Measurements from ENCODE around the gene ERO1B.
A peak's percentile ranks its signal among the peaks of the same experiment; 100 is the strongest.
"Not testable (repeated sequence)": the region's sequence is repeated elsewhere in the genome, so short reads cannot be mapped to it uniquely, and the experiment has no call there.

The ERO1B gene

DNA sequence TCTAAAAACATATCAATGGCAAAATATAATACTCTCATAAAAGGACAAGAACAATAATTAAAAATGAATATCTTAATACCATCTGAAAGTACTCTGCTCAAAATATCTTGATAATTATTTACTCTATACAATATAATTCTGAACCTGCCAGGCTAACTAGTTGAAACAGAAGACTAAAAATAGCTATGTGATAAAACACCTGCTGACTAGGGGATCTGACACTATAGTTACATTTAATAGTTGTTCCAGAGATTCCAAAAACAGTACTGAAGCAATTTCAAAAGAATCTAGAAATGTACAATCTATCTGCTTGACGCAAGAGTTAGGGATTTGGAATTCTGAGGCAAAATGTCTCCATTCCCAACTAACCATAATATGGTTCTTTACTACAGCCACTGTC, 30.2 kb downstream of the ERO1B start:
- DNase-seq (ENCODE audit: low spot score), result no peak

DNA sequence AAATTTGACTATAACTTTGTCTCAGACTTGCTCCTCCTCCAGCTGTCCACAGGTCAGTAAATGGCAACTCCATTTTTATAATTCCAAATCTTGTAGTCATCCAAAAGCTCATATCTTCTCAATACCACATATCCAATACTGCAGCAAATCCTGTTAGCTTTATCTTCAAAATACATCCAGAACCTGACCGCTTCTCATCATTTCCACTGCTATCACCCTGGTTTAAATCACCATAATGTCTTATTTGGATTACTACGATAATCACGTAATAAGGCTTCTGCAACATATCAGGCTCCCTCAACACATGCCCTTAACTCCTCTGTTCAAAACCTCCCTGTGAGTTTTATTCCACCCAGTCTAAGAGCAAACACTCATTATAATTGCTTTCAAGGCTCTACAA, 34.5 kb downstream of the ERO1B start:
- DNase-seq (ENCODE audit: low spot score), result no peak

DNA sequence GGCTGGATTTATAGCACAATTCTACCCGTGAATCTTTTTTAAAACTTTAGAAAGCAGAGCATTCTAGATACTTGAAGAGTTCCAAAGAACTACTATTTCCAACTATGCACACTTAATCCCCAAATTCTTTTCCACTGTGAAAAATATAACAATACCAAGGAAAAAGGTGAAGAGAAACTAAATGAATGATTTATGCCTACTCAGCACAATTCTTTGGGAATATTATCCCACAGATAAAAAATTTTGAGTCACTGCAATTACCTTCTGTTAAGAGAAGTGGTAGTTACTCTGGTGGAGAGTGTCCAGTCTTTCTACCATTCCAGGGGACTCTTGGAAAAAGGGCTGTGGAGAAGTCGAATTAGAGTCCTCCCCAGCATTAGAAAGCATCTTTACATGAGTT, 39.2 kb downstream of the ERO1B start:
- no peak for DNase-seq (ENCODE audit: low spot score)

DNA sequence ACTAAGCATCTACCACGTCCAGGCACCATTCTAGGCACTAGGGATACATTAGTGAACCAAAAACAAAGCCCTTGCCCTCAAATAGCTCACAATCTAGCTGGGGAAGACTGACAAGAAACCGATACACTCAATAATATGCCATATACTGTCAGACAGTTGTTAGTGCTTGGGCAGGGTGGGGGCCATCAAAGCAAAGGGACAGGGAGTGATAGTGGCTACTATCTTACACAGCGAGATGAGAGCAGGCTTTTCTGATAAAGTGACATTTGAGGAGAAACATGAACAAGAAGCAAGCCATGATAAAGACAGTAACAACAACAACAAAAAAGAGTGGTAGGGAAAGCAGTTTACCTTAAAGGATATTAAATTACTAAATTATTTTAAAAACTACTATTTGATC, 41.1 kb downstream of the ERO1B start:
- no peak for DNase-seq (ENCODE audit: low spot score)

DNA sequence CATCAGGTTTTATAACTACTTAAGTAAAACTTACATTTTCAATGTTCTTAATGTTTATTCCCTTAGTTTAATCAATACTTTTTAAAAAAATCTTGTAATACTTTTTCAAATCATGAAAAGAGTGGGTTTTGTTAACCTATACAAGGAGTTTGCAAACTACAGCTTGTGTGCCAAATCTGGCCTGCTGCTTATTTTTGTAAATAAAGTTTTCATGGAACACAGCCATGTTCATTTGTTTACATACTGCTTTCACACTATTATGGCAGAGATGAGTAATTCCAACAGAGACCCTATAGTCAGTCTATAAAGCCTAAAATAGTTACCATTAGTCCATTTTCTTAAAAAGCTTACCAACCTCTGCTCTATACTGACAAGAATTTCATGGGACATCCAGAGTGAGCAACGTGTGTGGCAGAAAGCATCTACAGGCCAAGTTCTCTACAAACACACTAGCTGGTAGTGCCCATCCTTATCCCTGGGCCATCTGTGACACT, 42.6 kb downstream of the ERO1B start:
- DNase-seq (ENCODE audit: low spot score), result no peak

DNA sequence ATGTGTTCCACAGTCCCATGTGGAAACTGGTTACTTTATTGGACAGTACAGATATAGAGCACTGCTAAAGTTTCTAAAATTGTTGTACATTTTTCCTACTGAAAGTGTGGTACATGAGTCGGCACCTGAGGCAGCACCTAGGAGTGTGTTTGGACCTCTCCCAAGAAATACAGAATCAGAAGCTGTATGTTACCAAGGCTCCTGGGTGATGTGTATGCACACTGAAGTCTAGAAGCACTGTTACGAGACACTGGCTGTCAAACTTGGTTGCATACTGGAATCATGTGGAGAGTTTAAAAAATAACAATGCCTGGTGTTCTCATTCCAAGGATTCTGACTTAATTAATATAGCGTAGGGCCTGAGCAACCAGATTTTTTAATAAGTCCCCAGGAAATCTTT, 46.6 kb downstream of the ERO1B start:
- DNase-seq (ENCODE audit: low spot score), result no peak

DNA sequence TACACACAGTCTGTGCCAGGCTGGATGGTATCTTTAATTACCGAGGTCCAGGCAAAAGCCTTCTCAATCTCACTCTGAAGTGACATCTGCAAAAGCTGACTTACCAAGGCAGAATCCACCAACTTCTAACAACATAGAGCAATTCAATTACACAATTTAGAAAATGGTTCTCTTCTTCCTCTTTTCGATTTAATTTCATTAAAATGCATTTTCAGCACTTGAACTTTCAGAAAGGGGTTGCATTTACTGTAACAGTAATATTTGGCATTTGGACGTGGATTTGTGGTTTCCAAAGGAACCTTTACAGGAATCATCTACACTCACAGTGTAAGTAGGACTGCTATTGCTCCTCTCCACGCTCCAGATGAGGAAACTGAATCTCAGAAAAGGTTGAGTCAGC, 53.3 kb downstream of the ERO1B start:
- no peak for DNase-seq (ENCODE audit: low spot score)

DNA sequence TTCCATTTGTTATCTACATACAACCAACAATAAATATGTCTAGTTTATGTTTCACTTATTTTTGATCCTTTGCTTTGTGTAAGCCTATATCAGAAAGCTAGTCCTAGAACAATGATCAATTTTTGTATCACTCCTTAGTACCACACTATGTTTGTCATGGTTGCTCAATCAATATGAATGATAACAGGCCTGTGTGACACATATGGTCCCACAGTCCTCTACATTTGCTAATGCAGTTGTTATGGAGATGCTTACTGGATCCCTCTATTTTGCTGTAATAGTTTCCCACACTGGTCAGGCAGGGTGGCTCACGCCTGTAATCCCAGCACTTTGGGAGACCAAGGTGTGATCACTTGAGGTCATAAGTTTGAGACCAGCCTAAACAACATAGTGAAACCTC, 59.1 kb downstream of the ERO1B start:
- DNase-seq (ENCODE audit: low spot score), result no peak

DNA sequence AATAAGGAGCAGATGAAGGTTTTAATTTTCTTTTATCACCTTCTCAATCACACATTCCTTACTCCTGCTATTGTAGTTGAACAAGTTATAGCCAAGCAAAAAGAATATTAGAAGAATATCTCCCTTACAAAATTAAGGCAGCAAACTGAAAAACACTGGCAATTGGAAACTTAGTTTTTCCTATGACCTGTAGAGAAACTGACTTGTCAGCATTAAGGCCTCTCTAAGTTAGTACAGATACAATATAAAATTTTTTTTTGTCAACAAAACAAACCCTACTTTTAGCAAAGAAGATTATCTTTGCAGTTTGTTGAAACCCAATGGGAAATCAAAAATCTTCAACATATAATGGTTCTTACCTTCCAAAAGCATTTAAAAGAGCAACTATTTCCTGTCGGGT, 61.3 kb downstream of the ERO1B start:
- DNase-seq (ENCODE audit: low spot score), result no peak

DNA sequence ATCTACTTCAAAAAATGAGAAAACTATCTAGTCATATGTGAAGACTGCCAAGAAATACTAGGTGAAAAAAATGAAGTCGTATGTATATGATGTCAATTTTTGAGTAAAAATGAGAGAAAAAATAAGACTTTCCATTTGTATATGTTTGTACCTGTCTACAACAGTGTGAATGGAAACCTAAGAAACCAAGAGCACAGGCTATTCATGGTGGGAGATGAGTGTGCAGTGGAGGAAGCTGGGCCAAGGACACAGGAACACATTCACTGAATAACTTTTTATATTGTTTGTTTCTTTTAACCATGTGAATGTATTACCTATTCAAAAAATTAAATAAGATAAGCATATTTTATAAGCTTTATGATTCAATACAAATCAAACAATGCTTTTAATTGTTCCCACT, 67.0 kb downstream of the ERO1B start:
- no peak for DNase-seq (ENCODE audit: low spot score)

DNA sequence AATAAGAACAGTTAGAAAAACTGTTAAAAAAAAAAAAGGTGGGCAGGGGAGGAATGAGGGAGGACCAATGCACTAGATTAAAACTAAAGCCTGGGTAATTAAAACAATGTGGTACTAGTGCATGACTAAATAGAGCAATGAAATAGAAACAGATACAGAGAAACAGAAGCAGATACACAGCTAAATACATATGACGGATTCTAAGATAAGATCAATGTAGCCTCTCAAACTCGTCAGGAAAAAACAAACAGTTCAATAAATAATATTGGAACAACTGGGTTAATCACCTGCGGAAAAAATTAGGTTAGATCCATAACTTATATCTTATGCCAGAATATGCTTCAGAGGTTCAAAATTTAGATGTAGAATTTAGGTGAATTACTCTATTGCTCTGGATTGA, 68.2 kb downstream of the ERO1B start:
- DNase-seq (ENCODE audit: low spot score), result no peak

DNA sequence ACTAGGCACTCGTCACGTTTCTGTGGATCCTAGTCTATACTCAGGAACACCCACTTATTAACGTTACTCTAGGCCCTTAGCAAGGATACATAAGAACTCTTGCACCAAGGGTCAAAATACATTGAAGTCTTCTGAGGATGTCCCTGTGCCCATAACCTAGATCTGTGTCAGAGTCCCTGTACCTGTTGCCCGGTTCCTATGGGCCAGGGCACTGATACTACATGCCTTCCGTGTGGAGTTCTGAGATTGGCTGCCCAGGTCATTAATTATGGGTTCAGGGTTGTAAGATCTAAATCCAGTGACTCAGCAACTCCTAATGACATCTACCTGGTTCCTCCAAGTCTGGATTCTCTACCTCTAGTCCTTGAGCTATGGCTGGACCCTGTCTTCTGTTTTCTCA, 69.9 kb downstream of the ERO1B start:
- DNase-seq (ENCODE audit: low spot score), result no peak

DNA sequence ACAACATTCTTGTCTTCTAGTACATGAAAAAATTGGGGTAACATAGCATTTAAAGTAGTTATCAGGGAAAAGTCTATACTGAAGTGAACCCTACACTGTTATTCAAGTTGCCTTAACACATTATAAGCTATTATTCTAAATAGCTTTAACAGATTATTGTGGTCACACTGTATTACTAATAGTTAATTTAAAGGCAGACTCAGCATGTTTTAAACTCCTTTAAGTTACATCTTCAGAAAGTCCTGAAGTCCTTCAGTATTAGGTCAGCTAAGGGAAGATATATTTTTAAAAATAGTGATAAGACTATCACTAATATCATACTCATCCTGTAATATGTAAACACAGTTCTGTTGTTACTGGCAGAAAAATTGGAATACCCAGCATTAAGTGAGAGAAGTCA, 72.0 kb downstream of the ERO1B start:
- DNase-seq (ENCODE audit: low spot score), result no peak

DNA sequence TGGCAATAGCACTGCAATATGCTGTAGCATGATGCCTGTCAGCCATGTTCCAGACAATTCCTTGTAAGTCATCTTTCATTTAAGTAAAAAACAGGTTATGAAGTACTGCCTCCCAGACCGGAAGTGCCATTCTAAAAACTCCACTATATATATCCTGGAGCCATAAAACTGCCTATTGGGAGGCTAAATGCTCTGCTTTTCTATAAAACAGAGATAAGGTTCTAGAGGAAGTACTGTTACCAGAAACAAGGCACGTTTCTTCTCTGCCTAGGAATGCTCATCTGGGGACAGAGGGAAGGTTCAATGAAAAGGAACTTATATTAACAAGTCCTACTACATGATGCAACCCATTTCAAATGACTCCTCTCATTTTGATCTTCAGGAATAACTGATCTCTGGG, 72.6 kb downstream of the ERO1B start:
- DNase-seq (ENCODE audit: low spot score), result no peak

DNA sequence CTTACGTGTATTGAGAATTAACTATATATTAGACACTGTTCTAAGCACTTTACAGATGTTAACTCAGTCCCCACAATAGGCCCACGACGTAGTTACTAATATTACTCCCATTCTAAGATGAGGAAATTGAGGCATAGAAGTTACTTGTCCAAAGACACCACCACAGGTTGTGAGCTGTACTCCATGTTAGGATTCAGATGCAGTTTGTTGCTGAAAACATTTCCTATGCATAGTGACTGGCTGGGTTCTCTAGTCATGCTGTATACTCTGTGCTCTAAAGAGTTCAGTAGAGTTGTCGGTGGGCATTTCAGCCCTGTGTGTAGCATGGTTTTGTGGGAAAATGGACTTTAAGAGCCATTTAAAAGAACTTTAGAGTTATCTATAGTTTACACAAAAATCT, 74.2 kb downstream of the ERO1B start:
- DNase-seq (ENCODE audit: low spot score), result no peak

DNA sequence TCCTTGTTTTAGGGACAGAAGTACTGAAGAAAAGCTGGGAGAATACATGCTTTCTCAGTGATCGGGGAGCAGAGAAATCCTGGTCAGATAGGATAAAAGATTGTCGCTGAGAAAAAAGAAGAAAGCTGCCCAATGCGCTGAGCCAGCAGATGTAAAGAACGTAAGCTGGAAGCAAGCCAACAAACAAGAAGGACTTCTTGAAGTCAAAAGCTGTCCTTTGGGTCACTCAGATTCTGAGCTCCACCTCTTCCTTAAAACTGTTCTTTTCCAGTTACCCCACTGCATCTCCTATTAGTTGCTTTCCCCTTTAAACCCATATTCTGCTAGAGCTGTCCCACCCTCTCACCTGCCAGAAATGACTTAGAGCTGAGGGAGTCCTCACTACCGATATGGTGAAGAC, 74.6 kb downstream of the ERO1B start:
- DNase-seq (ENCODE audit: low spot score), result peak; percentile 17

DNA sequence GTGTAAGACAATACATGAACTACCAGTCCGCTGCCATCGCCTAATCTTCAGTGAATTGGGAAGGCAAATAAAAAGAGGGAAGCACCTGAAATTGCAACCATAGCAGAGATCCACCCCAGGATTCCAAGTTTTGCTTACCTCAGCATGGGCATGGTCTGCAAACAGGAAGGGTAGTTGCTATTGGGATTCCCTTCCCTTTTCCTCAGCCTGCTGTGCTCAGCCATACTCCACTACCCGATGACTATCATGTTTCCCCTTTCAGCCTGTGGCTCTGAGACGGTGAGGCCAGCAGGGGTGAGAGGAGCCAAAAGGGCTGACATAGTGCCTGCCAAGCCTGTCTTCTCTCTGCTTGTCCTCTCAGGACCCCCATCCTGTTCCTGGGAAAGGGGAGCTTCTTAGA, 75.2 kb downstream of the ERO1B start:
- DNase-seq (ENCODE audit: low spot score), result peak; percentile 59

DNA sequence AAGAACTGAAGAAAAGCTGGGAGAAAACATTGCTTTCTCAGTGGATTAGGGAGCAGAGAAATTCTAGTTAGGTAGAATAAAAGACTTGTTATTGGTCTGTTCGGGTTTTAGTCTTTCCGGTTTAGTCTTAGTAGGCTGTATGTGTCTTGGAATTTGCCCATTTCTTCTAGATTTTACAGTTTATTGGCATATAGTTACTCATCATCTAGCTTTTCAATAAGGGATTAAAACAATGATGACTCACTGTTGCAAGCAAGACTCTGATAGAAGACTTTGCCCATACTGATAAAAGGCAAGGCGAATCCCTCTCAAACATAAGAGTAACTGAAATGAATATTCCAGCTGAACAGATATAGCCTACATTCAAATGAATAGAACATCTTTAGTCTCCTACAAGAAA, 77.1 kb downstream of the ERO1B start:
- DNase-seq (ENCODE audit: low spot score), result no peak

DNA sequence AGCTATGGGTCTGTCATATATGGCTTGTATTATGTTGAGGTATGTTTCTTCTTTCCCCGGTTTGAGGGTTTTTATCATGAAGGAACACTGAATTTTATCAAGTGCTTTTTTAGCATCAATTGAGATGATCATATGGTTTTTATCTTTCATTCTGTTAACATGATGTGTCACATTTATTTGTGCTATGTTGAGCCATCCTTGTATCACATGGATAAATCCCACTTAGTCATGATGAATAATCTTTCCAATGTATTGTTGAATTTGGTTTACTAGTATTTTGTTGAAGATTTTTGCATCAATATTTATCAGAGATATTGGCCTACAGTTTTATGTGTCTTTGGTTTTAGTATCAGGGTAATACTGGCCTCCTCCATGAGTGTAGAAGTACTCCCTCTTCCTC, 77.7 kb downstream of the ERO1B start:
- DNase-seq (ENCODE audit: low spot score), result no peak

DNA sequence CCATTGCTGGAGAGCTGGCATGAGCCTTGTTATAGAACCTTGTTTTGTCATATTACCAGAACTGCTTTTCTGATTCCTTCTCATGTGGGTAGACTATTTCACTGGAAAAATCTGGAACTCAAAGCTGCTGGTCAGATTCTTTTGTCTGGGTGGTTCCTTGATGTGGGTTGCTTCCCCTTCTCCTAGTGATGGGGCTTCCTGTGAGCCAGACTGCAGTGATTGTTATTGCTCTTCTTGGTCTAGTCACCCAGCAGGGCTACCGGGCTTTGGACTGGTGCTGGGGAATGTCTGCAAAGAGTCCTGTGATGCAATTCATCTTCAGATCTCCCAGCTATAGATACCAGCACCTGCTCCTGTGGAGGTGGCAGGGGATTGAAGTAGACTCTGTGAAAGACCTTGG, 80.0 kb downstream of the ERO1B start:
- DNase-seq (ENCODE audit: low spot score), result no peak

DNA sequence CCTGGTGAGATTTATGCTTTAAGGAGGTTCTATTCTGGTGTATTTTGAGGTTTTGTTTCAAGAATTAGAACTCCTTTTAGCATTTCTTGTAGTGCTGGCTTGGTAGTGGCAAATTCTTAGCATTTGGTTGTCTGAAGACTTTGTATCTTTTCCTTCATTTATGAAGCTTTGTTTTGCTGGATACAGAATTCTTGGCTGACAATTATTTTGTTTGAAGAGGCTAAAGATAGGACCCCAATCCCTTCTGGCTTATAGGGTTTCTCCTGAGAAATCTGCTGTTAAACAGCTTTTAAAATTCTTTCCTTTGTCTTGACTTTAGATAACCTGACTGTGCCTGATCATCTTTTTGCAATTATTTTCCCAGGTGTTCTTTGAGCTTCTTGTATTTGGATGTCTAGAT, 80.8 kb downstream of the ERO1B start:
- no peak for DNase-seq (ENCODE audit: low spot score)

DNA sequence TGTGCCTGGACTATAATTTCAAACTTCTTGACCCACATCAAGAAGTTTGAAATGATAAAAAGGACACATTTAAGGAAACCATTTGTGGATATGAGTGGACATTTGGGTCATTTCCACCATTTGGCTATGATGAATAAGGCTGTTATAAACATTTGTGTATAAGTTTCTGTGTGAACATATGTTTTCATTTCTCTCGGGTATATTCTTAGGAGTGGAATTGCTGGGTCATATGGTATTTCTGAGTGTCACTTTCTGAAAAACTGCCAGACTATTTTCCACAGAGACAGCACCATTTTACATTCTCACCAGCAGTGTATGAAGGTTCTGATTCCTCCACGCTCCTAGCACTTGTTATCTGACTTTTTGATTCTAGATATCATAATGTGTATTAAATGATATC, 88.6 kb downstream of the ERO1B start:
- DNase-seq (ENCODE audit: low spot score), result no peak

DNA sequence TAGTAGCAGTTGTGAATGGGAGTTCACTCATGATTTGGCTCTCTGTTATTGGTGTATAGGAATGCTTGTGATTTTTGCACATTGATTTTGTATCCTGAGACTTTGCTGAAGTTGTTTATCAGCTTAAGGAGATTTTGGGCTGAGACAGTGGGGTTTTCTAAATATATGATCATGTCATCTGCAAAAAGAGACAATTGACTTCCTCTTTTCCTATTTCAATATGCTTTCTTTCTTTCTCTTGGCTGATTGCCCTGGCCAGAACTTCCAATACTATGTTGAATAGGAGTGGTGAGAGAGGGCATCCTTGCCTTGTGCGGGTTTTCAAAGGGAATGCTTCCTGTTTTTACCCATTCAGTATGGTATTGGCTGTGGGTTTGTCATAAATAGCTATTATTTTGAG, 93.7 kb downstream of the ERO1B start:
- DNase-seq (ENCODE audit: low spot score), result not testable (repeated sequence)

DNA sequence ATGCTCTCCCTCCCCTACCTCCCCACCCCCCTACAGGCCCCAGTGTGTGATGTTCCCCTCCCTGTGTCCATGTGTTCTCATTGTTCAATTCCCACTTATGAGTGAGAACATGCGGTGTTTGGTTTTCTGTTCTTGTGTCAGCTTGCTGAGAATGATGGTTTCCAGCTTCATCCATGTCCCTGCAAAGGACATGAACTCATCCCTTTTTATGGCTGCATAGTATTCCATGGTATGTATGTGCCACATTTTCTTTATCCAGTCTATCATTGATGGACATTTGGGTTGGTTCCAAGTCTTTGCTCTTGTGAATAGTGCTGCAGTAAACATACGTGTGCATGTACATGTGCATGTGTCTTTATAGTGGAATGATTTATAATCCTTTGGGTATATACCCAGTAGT, 95.3 kb downstream of the ERO1B start:
- not testable (repeated sequence) for DNase-seq (ENCODE audit: low spot score)

DNA sequence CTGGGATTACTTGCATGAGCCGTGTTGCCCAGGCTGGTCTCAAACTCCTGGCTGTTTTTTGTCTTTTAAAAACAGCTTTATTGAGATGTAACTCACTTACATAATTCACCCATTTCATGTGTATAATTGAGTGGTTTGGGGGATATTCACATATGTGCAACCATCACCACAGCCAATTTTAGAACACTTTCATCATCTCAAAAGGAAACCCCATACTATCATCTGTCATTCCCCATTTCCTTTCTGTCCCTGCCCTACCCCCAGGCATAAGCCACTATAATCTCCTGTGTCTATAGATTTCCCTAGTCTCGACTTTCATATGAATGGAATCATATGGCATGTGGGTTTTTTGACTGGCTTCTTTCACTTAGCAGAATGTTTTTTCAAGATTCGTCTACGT, 96.1 kb downstream of the ERO1B start:
- DNase-seq (ENCODE audit: low spot score), result no peak
